OCI-LY1 (cell line): ENCODE results near the gene NDC1.

Experiments used
- CTCF ChIP-seq: fragments of 200-600 bp; sonication (generic), shearing (Covaris generic); IDR thresholded peaks from 2 replicates; pipeline ENCODE4 v1.5.1; 2017; ENCODE audit warnings: mild to moderate bottlenecking, antibody characterized with exemption, low read length, moderate library complexity, mixed read lengths
- EZH2 ChIP-seq: fragments of 200-600 bp; sonication (generic), shearing (Covaris generic); IDR thresholded peaks from 2 replicates; pipeline ENCODE4 v1.8.0; 2017; ENCODE audit warnings: borderline replicate concordance, mixed run types, mild to moderate bottlenecking, antibody characterized with exemption, low read length, moderate library complexity, mixed read lengths

DNA sequence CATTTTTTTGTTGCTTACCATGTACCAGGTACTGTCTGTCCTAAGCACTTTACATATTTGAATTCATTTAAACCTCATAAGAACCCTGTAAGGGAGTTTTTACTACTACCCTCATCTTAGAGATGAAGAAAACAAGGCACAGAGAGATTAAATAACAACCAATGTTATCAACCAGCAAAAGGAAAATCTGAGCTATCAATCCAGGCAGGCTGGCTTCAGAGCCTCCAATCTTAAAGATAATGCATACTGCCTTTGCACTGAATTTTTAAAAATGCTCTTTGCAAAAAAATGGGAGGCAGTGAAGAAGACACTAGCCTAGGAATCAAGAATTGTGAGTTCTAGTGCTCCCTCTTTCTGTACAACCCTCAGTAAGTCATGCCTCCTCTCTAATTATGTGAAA, 18.7 kb downstream of the NDC1 start:
- no peak for TF ChIP-seq CTCF
- TF ChIP-seq EZH2 = no peak
